Activated naive CD4-positive, alpha-beta T cell treated with anti-CD3 and anti-CD28 coated beads, Interleukin-2, amount 50 U/mL, for 24 hours (primary cell): ENCODE results near the gene NR2F1.
"Not testable (repeated sequence)": the region's sequence is repeated elsewhere in the genome, so short reads cannot be mapped to it uniquely, and the experiment has no call there.

Experiments
- H3K27ac Mint-ChIP-seq: one replicate; pipeline ENCODE4 v1.8.0; 2021; ENCODE audit warnings: mild to moderate bottlenecking, mixed read lengths
- H3K27me3 Mint-ChIP-seq: one replicate; pipeline ENCODE4 v1.8.0; 2021; ENCODE audit warnings: mixed read lengths
- H3K36me3 Mint-ChIP-seq: one replicate; pipeline ENCODE4 v1.8.0; 2021; ENCODE audit warnings: mixed read lengths
- H3K4me1 Mint-ChIP-seq: one replicate; pipeline ENCODE4 v1.8.0; 2021; ENCODE audit warnings: mixed read lengths
- H3K4me3 Mint-ChIP-seq: one replicate; pipeline ENCODE4 v1.8.0; 2021; ENCODE audit warnings: mild to moderate bottlenecking, mixed read lengths
- H3K9me3 Mint-ChIP-seq: one replicate; pipeline ENCODE4 v1.8.0; 2021; ENCODE audit warnings: mixed read lengths

NR2F1 gene

GRCh38 chr5:93582677-93583438 lies at the start of gene NR2F1:
NR2F1 (plus strand) TSS chr5:93583222; CDS start chr5:93585024, 1,802 bp downstream.
- peak within 1 kb of the TSS; percentile 46 for H3K27ac Mint-ChIP-seq

GRCh38 chr5:93545872-93546271 lies 37.1 kb upstream of the NR2F1 start:
- Mint-ChIP-seq H3K36me3 (no peaks in the 10 kb centered on the region), H3K27me3 (peaks cover 16% of the 10 kb centered on the region), H3K4me1 (no peaks in the 10 kb centered on the region), H3K27ac (no peak overlapping the region), H3K4me3 (no peak overlapping the region), H3K9me3 (no peaks in the 10 kb centered on the region)

More at GRCh38 chr5:93582677-93583438, at the start of gene NR2F1:
- Mint-ChIP-seq H3K27me3 (peaks cover 36% of the 10 kb centered on the region), H3K36me3 (no peaks in the 10 kb centered on the region), H3K9me3 (no peaks in the 10 kb centered on the region), H3K4me1 (peaks cover 29% of the 10 kb centered on the region), H3K4me3 (peak within 1 kb of the TSS; percentile 79)

- H3K4me3 Mint-ChIP-seq, H3K4me1 Mint-ChIP-seq, H3K27ac Mint-ChIP-seq, H3K9me3 Mint-ChIP-seq, H3K36me3 Mint-ChIP-seq: not testable (repeated sequence)
- H3K27me3 Mint-ChIP-seq: peaks cover 13% of the 10 kb centered on the region
These were observed 33.4 kb upstream of the NR2F1 start for GRCh38 chr5:93549594-93549993.

GRCh38 chr5:93557021-93557604 lies 25.9 kb upstream of the NR2F1 start:
- Mint-ChIP-seq H3K27me3 (peaks cover 18% of the 10 kb centered on the region), H3K9me3 (no peaks in the 10 kb centered on the region), H3K27ac (no peak overlapping the region), H3K4me1 (no peaks in the 10 kb centered on the region), H3K36me3 (no peaks in the 10 kb centered on the region), H3K4me3 (no peak overlapping the region)

GRCh38 chr5:93566091-93566490 lies 16.9 kb upstream of the NR2F1 start:
- H3K27me3 Mint-ChIP-seq: peaks cover 42% of the 10 kb centered on the region
- H3K36me3 Mint-ChIP-seq: no peaks in the 10 kb centered on the region
- H3K4me1 Mint-ChIP-seq: peaks cover 9% of the 10 kb centered on the region
- no peak overlapping the region for H3K27ac Mint-ChIP-seq
- H3K9me3 Mint-ChIP-seq: no peaks in the 10 kb centered on the region
- no peak overlapping the region for H3K4me3 Mint-ChIP-seq

GRCh38 chr5:93567424-93567823 lies 15.6 kb upstream of the NR2F1 start:
- peaks cover 18% of the 10 kb centered on the region for H3K4me1 Mint-ChIP-seq
- peaks cover 51% of the 10 kb centered on the region for H3K27me3 Mint-ChIP-seq
- H3K36me3 Mint-ChIP-seq: no peaks in the 10 kb centered on the region
- H3K9me3 Mint-ChIP-seq: no peaks in the 10 kb centered on the region
- H3K27ac Mint-ChIP-seq: no peak overlapping the region
- no peak overlapping the region for H3K4me3 Mint-ChIP-seq

GRCh38 chr5:93569300-93570160 lies 13.5 kb upstream of the NR2F1 start:
- no peaks in the 10 kb centered on the region for H3K9me3 Mint-ChIP-seq
- H3K27me3 Mint-ChIP-seq: peaks cover 56% of the 10 kb centered on the region
- H3K4me3 Mint-ChIP-seq: peak overlapping the region; percentile 20
- peaks cover 14% of the 10 kb centered on the region for H3K4me1 Mint-ChIP-seq
- no peak overlapping the region for H3K27ac Mint-ChIP-seq
- no peaks in the 10 kb centered on the region for H3K36me3 Mint-ChIP-seq

GRCh38 chr5:93570294-93571113 lies 12.5 kb upstream of the NR2F1 start:
- Mint-ChIP-seq H3K4me3 (peak overlapping the region; percentile 20), H3K36me3 (no peaks in the 10 kb centered on the region), H3K27ac (no peak overlapping the region), H3K9me3 (no peaks in the 10 kb centered on the region), H3K4me1 (peaks cover 14% of the 10 kb centered on the region), H3K27me3 (peaks cover 65% of the 10 kb centered on the region)

GRCh38 chr5:93571114-93571949 lies 11.7 kb upstream of the NR2F1 start:
- Mint-ChIP-seq H3K4me1 (peaks cover 14% of the 10 kb centered on the region), H3K27me3 (peaks cover 70% of the 10 kb centered on the region), H3K36me3 (no peaks in the 10 kb centered on the region), H3K4me3 (no peak overlapping the region), H3K9me3 (no peaks in the 10 kb centered on the region), H3K27ac (peak overlapping the region; percentile 77)

- Mint-ChIP-seq H3K4me1 (peaks cover 14% of the 10 kb centered on the region), H3K9me3 (no peaks in the 10 kb centered on the region), H3K27me3 (peaks cover 73% of the 10 kb centered on the region), H3K4me3 (no peak overlapping the region), H3K27ac (peak overlapping the region; percentile 8), H3K36me3 (no peaks in the 10 kb centered on the region)
These were observed 10.9 kb upstream of the NR2F1 start for GRCh38 chr5:93572101-93572607.

- no peaks in the 10 kb centered on the region for H3K36me3 Mint-ChIP-seq
- no peak overlapping the region for H3K4me3 Mint-ChIP-seq
- no peaks in the 10 kb centered on the region for H3K9me3 Mint-ChIP-seq
- peak overlapping the region; percentile 68 for H3K27ac Mint-ChIP-seq
- peaks cover 14% of the 10 kb centered on the region for H3K4me1 Mint-ChIP-seq
- peaks cover 74% of the 10 kb centered on the region for H3K27me3 Mint-ChIP-seq
These were observed 10.2 kb upstream of the NR2F1 start for GRCh38 chr5:93572608-93573353.

- H3K9me3 Mint-ChIP-seq: no peaks in the 10 kb centered on the region
- H3K27me3 Mint-ChIP-seq: peaks cover 78% of the 10 kb centered on the region
- no peaks in the 10 kb centered on the region for H3K36me3 Mint-ChIP-seq
- H3K4me1 Mint-ChIP-seq: peaks cover 21% of the 10 kb centered on the region
- no peak overlapping the region for H3K27ac Mint-ChIP-seq
- no peak overlapping the region for H3K4me3 Mint-ChIP-seq
These were observed 9.4 kb upstream of the NR2F1 start for GRCh38 chr5:93573354-93574351.
